GM12892 (cell line): ENCODE results near the gene KRTAP13-2.

Source experiments
- POLR2A ChIP-seq: IDR thresholded peaks from 2 replicates; pipeline ENCODE4 v1.6.1; 2011; ENCODE audit warnings: low read depth, low read length, control low read depth
- POLR2AphosphoS5 ChIP-seq: IDR thresholded peaks from 2 replicates; pipeline ENCODE4 v1.6.1; 2011; ENCODE audit warnings: low read depth, low read length, control low read depth
- TAF1 ChIP-seq: IDR thresholded peaks from 2 replicates; pipeline ENCODE4 v1.6.1; 2011; ENCODE audit warnings: low read depth, mild to moderate bottlenecking, control low read depth, low read length, borderline replicate concordance

- TF ChIP-seq POLR2A (no peak), TAF1 (no peak), POLR2AphosphoS5 (no peak)
Measured at GRCh38 chr21:30355906-30356305, 16.2 kb downstream of the KRTAP13-2 start.
